NCI-H2196 treated with DMSO at 0.1 percent for 48 hours (cell line): Measurements from ENCODE around the gene MAML1.
"Not testable (repeated sequence)": the region's sequence is repeated elsewhere in the genome, so short reads cannot be mapped to it uniquely, and the experiment has no call there.

Experiments
- DNase-seq: peaks from one replicate; lab custom pipeline; 2025; ENCODE audit not compliant: unreplicated experiment; lab: John Stamatoyannopoulos, UW

Gene MAML1

GRCh38 chr5:179732412-179732917, at the start of gene MAML1:
MAML1 (plus strand) TSS chr5:179732822; CDS start chr5:179733113, 291 bp downstream.
- peak; percentile 96 for DNase-seq

- DNase-seq = not testable (repeated sequence)
Observed at GRCh38 chr5:179689212-179689611, 43.4 kb upstream of the MAML1 start.

GRCh38 chr5:179694561-179694960, 38.1 kb upstream of the MAML1 start:
- DNase-seq = no peak

- no peak for DNase-seq
Observed at GRCh38 chr5:179696603-179697002, 36.0 kb upstream of the MAML1 start.

GRCh38 chr5:179697108-179697507, 35.5 kb upstream of the MAML1 start:
- no peak for DNase-seq

- DNase-seq = not testable (repeated sequence)
Observed at GRCh38 chr5:179697543-179697942, 35.1 kb upstream of the MAML1 start.

GRCh38 chr5:179697993-179698934, 34.4 kb upstream of the MAML1 start:
- peak; percentile 98 for DNase-seq

GRCh38 chr5:179698935-179699615, 33.5 kb upstream of the MAML1 start, which contains the start of gene CANX:
CANX (plus strand) TSS chr5:179698967; CDS start chr5:179705682, 6,715 bp downstream.
- DNase-seq = no peak

GRCh38 chr5:179699616-179700237, 32.9 kb upstream of the MAML1 start:
- DNase-seq = no peak

- DNase-seq = no peak
Observed at GRCh38 chr5:179700401-179700918, 32.2 kb upstream of the MAML1 start.

- DNase-seq = no peak
Observed at GRCh38 chr5:179716286-179716685, 16.3 kb upstream of the MAML1 start.

- no peak for DNase-seq
Observed at GRCh38 chr5:179720222-179720621, 12.4 kb upstream of the MAML1 start.

- no peak for DNase-seq
Observed at GRCh38 chr5:179724163-179724562, 8.5 kb upstream of the MAML1 start.

- DNase-seq = no peak
Observed at GRCh38 chr5:179727106-179727505, 5.5 kb upstream of the MAML1 start.

GRCh38 chr5:179729303-179729702, 3.3 kb upstream of the MAML1 start:
- no peak for DNase-seq

- no peak for DNase-seq
Observed at GRCh38 chr5:179729727-179730126, 2.9 kb upstream of the MAML1 start.

GRCh38 chr5:179730356-179730755, 2.3 kb upstream of the MAML1 start:
- no peak for DNase-seq

GRCh38 chr5:179730852-179731251, 1.8 kb upstream of the MAML1 start:
- no peak for DNase-seq

- no peak for DNase-seq
Observed at GRCh38 chr5:179731791-179732411, 721 bp upstream of the MAML1 start.

GRCh38 chr5:179732918-179733771, 523 bp downstream of the MAML1 start:
- DNase-seq = no peak
